KOPT-K1 (cell line): ENCODE results near the gene LOC128125822.

ENCODE experiments used
- H3K27ac ChIP-seq: fragments of 200-600 bp; sonication (generic); 2 replicates; pipeline ENCODE4 v1.5.1; 2016; ENCODE audit warnings: antibody characterized with exemption, mild to moderate bottlenecking, low read depth, low read length; ENCODE audit not compliant: poor library complexity, severe bottlenecking
- H3K36me3 ChIP-seq: fragments of 200-600 bp; sonication (generic); 2 replicates; pipeline ENCODE4 v1.5.1; 2017; ENCODE audit warnings: antibody characterized with exemption, mild to moderate bottlenecking, low read length, moderate library complexity; ENCODE audit not compliant: insufficient read depth
- H3K9me3 ChIP-seq: fragments of 200-600 bp; sonication (generic); 2 replicates; pipeline ENCODE4 v1.5.1; 2017; ENCODE audit warnings: antibody characterized with exemption, low read length, mild to moderate bottlenecking; ENCODE audit not compliant: insufficient read depth, poor library complexity, severe bottlenecking

LOC128125822 gene

DNA sequence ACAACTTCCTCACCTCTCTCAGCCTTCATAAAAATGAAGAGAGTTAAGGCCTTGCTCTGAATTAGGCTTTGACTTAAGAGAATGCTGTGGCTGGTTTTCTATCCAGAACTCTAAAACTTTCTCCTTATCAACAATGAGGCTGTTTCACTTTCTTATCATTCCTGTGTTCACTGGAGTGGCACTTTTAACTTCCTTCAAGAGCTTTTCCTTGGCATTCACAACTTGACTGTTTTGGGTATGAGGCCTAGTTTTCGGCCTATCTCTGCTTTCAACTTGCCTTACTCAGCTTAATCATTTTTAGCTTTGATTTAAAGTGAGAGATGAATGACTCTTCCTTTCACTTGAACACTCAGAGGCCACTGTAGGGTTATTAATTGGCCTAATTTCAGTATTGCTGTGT is 4.3 kb upstream of the LOC128125822 start:
- Histone ChIP-seq H3K9me3 (peaks cover 3% of the 10 kb centered on the region), H3K27ac (no peak overlapping the region), H3K36me3 (no peaks in the 10 kb centered on the region)

DNA sequence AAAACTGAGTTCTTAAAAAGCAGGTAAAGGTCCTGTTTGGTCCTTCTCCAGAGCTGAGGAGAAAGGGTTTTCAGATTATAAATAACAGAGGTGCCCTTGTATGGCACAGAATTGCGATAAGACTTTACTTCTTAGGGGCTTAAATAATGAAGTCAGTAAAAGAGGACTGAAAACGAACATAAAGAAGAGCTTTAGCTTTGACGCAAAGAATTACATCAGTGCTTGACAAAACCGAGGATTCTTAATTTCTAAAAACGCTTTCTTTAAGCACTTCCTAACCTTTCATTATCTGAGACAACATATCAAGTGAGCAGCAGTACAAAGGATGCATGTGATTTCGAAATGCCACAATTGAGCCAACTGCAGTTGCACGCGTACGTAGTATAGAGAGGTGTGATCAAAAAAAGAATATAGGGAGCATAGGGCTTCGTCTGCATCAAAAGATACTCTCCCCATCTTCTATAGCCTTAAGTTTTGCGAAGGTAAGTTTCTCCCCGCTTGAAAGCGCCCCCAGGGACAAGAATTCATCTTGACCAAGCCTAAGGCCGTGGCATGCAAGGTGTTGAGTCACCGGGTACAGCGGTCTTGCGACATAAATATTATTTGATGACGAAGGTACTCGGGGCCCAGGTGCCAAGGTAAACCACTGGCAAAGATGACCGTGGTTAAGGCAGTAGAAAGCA is 778 bp upstream of the LOC128125822 start:
- H3K27ac ChIP-seq = peak overlapping the region; percentile 78
- H3K9me3 ChIP-seq = peaks cover 3% of the 10 kb centered on the region
- peaks cover 5% of the 10 kb centered on the region for H3K36me3 ChIP-seq

DNA sequence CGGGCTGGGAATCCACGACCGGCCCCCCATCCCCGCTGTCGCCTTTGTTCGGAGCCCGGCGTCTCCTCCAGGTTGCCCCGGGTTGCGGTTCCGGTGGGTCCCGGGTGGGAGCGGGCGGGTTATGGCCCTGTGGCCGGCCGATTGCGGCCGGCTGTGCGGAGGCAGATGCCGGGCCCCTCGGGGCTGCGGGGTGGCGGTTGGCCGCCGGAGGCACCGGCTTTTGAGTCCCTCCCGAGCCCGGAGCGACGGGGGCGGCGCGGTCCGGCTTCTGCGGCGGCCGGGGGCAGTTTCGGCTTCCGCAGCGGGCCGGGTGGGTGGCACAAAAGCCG is 431 bp downstream of the LOC128125822 start:
- H3K36me3 ChIP-seq = peaks cover 17% of the 10 kb centered on the region
- peak overlapping the region; percentile 78 for H3K27ac ChIP-seq
- H3K9me3 ChIP-seq = no peaks in the 10 kb centered on the region

DNA sequence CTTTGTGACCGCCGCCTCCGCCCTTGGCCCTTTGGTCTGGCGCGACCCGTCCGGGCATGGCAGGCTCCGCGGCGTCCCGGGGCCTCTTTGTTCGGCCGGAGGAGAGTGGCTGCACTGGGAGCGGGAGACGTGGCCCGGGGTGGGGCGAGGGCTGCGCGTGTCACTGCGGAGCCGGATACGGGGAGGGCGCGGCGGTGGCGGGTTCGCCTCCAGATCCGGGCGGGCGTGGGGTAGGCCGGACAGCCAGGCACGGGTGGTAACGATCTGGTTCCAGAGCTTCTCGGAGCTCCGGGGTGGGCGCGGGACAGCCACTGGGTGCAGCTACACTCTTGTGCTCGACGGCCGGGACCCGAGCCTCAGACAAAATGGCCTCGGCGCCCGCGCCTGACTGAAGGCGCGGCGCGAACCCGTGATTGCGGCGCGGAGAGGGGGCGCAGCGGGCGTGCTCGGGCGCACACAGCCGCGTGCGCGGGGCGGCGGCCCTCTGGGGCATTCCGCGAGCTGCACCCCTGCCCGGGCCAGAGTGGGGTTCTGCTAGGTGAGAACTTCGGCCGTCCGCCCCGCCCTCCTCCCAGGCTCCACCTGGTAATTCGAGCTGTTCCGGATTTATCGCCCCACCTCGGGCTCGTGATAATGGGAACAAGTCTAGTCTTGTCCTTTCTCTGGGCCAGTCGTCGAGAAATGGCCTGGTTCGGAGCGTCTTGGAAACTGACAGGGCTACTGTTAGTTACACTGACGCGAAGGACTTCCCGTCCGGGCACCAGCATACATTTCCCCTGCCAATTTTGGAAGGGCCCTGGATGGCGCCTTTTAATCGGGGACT is 1.0 kb downstream of the LOC128125822 start:
- Histone ChIP-seq H3K27ac (peak overlapping the region; percentile 78), H3K36me3 (peaks cover 23% of the 10 kb centered on the region), H3K9me3 (no peaks in the 10 kb centered on the region)

DNA sequence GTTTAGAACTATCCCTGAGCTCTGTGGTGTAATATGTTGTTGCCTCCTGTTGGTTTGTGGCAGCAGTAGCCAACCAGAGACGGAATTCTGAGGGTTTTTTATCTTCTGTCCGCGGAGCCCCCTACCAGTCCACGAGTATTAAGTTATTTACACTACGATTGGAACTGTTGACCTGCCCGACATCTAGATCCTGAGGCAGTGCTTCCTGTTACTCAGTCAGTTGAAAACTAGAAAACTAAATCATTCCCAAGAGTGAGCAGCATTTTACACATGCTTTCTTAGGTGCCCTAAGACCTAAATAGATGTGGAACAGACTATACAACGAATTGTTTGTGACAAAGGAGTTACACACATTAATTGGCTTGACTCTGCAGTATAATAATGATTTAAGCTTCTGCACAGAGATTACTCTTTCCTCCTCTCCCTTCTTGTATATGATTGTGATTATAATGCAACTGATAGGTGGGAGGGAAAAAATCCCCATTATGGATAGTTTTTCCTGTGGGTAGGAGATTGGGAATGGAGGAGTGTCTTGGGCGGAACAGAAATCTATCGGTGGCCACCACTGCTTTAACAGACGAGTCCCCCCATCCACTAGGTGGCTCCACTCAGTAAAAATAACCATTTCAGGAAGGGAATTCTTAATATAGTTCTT is 1.7 kb downstream of the LOC128125822 start:
- Histone ChIP-seq H3K36me3 (peaks cover 30% of the 10 kb centered on the region), H3K9me3 (no peaks in the 10 kb centered on the region), H3K27ac (peak overlapping the region; percentile 78)

DNA sequence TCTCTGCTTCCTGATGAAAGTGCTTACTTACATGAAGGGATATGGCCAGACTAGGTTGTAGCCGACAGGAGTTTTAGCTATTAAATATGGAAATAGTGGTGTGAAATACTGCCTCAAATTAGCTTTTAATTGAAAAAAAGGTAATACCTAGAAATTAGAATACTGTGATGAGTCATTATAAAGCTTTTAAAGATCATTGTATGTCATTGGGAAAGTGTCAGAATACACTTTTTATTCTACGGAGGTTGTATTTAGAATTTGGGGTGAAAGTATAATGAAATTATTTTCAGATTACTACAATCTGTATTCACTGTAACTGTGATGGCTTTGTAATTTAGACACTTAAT is 2.2 kb downstream of the LOC128125822 start:
- Histone ChIP-seq H3K27ac (no peak overlapping the region), H3K9me3 (no peaks in the 10 kb centered on the region), H3K36me3 (peaks cover 35% of the 10 kb centered on the region)

DNA sequence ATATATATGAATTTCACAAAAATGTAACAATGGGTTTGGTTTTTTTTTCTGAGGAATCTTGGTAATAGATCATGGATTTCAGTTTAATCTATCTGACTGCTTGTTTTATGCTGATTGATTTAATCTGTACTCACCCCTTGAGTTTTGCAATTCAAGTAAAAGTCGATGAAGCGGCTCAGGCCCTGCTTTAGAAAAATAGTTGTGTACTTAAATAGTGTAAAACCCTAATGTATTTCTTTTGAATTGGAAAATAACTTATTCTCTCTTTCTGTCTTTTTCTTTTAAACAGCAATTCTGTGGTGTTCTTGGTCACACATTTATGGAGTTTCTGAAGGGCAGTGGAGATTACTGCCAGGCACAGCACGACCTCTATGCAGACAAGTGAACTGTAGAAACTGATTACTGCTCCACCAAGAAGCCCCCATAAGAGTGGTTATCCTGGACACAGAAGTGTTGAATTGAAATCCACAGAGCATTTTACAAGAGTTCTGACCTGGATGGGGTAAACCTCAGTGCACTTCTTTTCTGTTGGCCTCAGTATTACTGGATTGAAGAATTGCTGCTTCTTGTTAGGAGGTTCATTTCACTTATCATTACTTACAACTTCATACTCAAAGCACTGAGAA is 4.0 kb downstream of the LOC128125822 start:
- H3K36me3 ChIP-seq = peaks cover 53% of the 10 kb centered on the region
- no peak overlapping the region for H3K27ac ChIP-seq
- H3K9me3 ChIP-seq = no peaks in the 10 kb centered on the region

DNA sequence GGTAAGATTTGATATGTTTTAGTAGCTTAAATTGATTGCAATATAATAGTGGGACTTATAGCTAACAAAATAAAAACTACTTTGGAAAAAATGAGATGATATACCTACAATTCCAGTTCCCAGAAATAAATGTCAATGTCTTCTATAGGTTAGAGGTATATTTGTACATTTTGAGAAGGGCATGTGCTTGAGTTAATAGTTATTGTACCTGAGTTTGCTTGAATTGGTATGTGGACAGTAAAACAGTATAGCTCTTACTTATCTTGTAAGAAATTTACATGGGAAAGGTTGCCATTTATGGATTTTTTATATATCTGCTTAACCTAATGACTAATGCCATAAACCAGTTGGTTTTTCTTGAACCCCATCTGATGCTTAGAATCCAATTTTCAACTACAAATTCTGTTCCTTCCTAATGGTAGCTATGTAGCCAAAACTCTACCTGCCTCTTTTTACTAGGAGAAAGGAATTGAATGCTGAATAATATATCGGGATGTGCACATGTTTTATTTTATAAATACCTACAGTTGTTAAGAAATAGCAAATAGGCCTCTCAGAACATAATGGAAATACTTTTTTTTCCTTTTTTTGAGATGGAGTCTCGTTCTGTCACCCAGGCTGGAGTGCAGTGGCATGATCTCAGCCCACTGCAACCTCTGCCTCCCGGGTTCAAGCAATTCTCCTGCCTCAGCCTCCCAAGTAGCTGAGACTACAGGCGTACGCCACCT is 4.9 kb downstream of the LOC128125822 start:
- Histone ChIP-seq H3K36me3 (peaks cover 62% of the 10 kb centered on the region), H3K9me3 (no peaks in the 10 kb centered on the region), H3K27ac (no peak overlapping the region)

DNA sequence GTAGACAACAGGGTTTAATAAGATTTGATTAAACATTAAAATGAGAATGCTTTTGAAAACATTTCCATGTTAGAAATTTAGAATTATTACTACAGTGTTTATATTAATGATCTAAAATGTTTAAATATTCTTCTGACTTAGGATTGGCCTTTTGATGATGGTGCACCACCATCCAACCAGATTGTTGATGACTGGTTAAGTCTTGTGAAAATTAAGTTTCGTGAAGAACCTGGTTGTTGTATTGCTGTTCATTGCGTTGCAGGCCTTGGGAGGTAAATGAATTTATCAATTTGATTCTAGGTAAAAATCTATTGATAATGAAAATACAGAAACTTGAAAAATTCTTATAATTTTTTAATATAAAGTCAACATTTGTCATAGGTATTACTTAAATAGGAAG is 6.5 kb downstream of the LOC128125822 start:
- no peak overlapping the region for H3K27ac ChIP-seq
- H3K9me3 ChIP-seq = no peaks in the 10 kb centered on the region
- H3K36me3 ChIP-seq = peaks cover 78% of the 10 kb centered on the region

DNA sequence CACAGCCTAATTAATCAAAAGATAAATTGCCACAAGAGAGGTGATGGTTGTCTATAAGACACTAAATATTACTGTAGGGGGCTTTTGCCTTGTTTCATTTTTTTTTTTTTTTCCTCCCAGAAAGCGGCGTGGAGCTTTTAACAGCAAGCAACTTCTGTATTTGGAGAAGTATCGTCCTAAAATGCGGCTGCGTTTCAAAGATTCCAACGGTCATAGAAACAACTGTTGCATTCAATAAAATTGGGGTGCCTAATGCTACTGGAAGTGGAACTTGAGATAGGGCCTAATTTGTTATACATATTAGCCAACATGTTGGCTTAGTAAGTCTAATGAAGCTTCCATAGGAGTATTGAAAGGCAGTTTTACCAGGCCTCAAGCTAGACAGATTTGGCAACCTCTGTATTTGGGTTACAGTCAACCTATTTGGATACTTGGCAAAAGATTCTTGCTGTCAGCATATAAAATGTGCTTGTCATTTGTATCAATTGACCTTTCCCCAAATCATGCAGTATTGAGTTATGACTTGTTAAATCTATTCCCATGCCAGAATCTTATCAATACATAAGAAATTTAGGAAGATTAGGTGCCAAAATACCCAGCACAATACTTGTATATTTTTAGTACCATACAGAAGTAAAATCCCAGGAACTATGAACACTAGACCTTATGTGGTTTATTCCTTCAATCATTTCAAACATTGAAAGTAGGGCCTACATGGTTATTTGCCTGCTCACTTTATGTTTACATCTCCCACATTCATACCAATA is 7.8 kb downstream of the LOC128125822 start:
- Histone ChIP-seq H3K36me3 (peaks cover 83% of the 10 kb centered on the region), H3K27ac (no peak overlapping the region), H3K9me3 (no peaks in the 10 kb centered on the region)

DNA sequence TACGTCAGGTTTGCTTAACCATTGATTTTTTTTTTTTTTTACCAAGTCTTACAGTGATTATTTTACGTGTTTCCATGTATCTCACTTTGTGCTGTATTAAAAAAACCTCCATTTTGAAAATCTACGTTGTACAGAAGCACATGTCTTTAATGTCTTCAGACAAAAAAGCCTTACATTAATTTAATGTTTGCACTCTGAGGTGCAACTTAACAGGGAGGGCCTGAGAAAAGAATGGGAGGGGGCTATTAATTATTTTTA is 8.4 kb downstream of the LOC128125822 start:
- no peaks in the 10 kb centered on the region for H3K9me3 ChIP-seq
- H3K27ac ChIP-seq = no peak overlapping the region
- peaks cover 83% of the 10 kb centered on the region for H3K36me3 ChIP-seq

DNA sequence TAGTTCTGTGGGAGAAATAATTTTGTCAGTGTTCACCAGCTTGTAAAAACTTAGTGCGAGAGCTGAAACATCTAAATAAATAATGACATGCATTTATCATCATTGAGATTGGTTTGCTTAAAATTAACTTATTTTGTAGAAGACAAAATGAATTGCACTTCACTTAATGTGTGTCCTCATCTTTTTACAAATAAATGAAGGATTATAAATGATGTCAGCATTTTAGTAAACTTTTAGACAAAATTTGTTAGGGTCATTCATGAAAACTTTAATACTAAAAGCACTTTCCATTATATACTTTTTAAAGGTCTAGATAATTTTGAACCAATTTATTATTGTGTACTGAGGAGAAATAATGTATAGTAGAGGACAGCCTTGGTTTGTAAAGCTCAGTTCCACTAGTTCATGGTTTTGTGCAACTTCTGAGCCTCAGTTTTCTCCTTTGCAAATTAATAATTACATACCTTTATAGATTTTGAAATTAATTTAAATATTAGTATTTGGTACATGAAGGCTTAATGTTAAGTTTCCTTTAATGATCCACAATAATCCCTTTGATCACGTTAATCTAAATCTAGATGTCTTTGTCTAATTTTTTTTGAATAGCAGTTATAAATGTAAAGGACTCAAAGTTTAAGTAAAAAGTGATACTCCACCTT is 9.2 kb downstream of the LOC128125822 start:
- peaks cover 78% of the 10 kb centered on the region for H3K36me3 ChIP-seq
- no peaks in the 10 kb centered on the region for H3K9me3 ChIP-seq
- H3K27ac ChIP-seq = no peak overlapping the region

DNA sequence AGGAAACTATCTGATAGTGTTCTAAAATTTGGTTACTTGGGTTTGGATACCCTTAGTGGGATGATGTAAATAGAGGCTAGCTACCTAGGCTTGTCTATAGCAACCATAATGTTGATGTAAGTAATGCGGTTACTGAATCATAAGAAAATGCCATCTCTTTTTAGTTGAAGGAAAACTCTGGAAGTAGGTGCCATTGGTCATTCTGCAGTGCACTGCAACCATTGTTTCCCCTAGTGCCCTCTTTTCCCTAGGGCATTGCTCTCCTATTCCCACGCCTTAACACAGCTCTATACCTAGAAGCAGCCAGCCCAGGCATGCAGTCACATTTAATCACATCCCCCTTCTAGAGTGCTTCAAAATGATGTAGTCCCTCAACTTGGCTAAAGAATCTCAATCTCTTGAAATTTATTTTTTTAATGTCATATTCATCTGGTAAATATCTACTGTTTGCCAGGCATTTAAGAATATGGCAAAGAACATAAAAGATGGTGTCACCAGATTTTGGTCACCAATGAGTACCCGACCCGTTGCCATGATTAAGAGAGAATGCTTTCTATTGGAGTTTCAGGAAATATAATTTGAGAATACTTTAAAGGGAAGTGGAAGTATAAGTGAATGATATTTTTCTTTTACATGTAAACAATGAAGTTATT is 10.4 kb downstream of the LOC128125822 start:
- peaks cover 65% of the 10 kb centered on the region for H3K36me3 ChIP-seq

DNA sequence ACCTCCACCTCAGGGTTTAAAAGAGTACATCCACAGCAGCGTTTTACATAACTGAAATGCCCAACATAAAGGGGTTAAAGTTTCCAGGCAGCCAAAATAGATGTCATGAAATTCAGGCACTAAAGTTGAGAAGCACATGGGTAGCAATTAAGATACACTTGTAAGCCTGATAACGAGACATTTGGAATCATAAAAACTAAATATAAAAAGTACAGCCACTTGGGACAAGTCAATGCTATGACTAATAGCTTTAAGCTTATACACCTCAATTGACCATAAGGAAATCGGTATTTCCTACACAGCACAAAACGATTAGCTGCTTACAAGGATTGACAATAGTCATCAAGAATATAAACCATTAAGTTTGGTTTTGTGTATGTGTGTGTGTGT is 11.8 kb downstream of the LOC128125822 start:
- H3K27ac ChIP-seq = no peak overlapping the region
- peaks cover 51% of the 10 kb centered on the region for H3K36me3 ChIP-seq
- no peaks in the 10 kb centered on the region for H3K9me3 ChIP-seq

More for the DNA sequence above, 10.4 kb downstream of the LOC128125822 start:
- Histone ChIP-seq H3K9me3 (no peaks in the 10 kb centered on the region), H3K27ac (no peak overlapping the region)
